Jurkat, Clone E6-1 (cell line): ENCODE data around the gene CLCA1. TPM values are rescaled to one million over a fixed set of nuclear protein-coding genes. Genes with fewer than 3 reads are reported as not detected.

ENCODE experiments used
- DNase-seq: peaks from one replicate; pipeline ENCODE4 v3.0.0-alpha.2; 2011; ENCODE audit warnings: low read depth, low spot score
- H3K4me3 ChIP-seq: 2 replicates; pipeline ENCODE4 v1.5.1; 2011; ENCODE audit warnings: mild to moderate bottlenecking, low read length, control low read depth, moderate library complexity
- polyA plus RNA-seq: library from polyadenylated mRNA; unstranded; fragments of >200 nt; gene quantifications from one replicate; pipeline ENCODE4 v1.2.1, GENCODE V29; 2012; ENCODE audit warnings: missing spikeins; ENCODE audit not compliant: insufficient read length, insufficient read depth

The CLCA1 gene, protein sequence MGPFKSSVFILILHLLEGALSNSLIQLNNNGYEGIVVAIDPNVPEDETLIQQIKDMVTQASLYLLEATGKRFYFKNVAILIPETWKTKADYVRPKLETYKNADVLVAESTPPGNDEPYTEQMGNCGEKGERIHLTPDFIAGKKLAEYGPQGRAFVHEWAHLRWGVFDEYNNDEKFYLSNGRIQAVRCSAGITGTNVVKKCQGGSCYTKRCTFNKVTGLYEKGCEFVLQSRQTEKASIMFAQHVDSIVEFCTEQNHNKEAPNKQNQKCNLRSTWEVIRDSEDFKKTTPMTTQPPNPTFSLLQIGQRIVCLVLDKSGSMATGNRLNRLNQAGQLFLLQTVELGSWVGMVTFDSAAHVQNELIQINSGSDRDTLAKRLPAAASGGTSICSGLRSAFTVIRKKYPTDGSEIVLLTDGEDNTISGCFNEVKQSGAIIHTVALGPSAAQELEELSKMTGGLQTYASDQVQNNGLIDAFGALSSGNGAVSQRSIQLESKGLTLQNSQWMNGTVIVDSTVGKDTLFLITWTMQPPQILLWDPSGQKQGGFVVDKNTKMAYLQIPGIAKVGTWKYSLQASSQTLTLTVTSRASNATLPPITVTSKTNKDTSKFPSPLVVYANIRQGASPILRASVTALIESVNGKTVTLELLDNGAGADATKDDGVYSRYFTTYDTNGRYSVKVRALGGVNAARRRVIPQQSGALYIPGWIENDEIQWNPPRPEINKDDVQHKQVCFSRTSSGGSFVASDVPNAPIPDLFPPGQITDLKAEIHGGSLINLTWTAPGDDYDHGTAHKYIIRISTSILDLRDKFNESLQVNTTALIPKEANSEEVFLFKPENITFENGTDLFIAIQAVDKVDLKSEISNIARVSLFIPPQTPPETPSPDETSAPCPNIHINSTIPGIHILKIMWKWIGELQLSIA
- polyA plus RNA-seq = not detected

DNA sequence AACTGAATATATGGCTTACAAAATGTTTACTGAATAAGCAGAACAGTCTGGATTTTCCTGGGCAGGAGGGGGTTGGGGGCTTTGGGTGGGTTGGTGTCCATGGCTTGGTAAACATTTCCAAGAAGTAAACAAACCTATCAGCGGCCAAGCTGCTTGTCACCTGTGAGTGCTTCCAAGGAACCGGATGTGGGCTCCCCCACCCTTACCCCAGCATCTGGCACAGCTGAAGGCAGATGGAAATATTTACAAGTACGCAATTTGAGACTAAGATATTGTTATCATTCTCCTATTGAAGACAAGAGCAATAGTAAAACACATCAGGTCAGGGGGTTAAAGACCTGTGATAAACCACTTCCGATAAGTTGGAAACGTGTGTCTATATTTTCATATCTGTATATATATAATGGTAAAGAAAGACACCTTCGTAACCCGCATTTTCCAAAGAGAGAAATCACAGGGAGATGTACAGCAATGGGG, at the start of gene CLCA1:
CLCA1 (plus strand) TSS at position 427 of the 477 bp plus-strand sequence; CDS start at position 472, 45 bp downstream.
- DNase-seq = peak; percentile 58
- no peak within 1 kb of the TSS for H3K4me3 ChIP-seq

DNA sequence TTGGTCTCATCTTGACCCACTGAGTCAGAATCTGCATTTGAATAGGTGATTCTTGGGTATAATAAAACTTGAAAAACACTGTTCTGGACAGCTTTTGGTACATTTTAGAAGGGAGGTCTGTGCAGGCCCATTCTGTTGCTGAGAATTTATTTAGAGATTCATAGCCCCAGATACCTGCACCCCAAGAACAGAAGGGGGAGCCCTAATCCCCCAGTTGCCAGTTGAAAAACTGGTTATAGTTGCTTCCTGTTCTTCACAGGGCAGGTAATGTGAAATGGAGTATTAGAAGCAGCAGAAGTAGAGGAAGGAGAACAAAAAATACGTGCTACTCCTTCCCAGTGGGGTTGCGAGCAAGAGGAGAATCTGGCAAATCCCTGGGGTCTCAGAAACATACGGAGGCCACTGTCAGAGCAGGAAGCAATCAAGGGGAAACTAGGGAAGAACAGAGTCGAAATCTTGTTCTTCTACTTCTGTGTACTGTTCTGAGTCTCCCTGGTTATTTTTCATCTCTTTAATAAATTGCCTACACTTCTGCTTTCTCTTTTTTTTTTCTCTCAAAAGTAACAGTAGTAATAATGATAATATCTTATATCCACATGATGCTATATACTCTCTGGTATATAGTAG, 49.3 kb upstream of the CLCA1 start:
- H3K4me3 ChIP-seq = no peak overlapping the region
- DNase-seq = peak; percentile 36

DNA sequence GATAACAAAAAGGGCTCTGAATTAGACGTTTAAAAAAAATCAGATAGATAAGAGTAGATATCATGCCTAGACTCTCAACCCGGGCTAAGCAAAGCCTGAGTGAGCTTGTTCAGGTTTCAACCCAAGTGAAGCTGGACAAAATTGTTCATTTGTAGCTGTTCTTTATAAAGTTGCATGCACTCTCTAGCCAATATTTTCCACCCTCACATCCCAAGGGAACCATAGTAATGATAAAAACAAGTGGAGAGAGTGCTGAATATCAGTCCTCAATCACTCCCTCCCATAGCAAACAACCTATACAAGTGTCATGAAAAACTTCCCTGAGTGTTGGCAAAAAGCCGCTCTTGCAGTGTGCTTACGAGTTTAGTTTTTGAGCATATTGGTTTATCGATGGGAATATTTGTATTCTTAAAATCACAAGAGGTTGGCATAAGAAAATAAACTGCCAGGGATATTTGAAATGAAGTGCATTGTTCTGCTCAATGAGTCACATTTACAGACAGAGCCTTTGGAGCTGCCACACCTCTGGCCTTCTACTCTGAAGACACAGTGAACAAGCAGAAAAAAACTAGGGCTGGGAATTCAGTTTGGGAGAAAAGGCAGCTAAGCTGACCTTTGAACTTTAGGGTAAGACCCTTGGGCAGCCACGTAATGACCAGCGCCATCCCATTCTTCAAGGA, 47.0 kb upstream of the CLCA1 start:
- no peak for DNase-seq
- no peak overlapping the region for H3K4me3 ChIP-seq

DNA sequence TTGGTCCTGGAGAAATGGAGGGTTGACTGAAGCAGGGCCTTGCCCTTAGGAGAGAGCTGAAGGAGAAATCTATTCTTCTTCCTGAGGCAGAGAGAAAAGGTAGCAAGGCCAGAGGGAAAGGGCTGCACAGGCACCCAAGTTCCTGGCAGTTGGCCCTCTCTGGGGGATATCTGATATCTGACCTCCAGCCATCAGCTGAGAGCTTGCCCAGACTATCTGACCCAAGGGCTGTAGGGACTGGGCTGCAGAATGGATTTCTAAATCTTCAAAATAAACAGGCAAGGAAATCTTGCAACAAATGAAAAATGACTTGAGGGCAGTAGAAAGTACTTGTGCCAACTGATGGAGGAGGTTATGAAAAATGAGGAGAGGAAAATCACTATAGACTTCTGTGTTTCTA, 45.3 kb upstream of the CLCA1 start:
- H3K4me3 ChIP-seq = no peak overlapping the region
- no peak for DNase-seq

DNA sequence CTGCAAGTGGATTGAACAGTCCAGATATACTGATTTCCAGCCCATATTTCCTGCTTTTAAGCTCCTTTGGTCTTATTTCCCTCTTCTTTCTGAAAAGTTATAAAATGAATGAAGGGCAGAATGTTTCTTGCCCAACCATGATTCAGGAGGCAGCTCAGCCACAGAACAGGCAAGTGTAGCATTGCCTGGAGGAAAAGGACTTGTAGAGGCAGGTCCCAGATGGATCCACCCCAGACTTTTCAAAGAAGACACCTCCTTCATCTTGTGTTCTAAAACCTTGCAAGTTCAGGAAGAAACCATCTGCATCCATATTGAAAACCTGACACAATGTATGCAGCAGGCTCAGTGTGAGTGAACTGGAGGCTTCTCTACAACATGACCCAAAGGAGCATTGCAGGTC, 44.9 kb upstream of the CLCA1 start, which contains the start of gene CLCA2:
CLCA2 (plus strand) TSS at position 299 of the 400 bp plus-strand sequence; CDS start at position 376, 77 bp downstream.
- DNase-seq = no peak
- H3K4me3 ChIP-seq = no peak within 1 kb of the TSS

DNA sequence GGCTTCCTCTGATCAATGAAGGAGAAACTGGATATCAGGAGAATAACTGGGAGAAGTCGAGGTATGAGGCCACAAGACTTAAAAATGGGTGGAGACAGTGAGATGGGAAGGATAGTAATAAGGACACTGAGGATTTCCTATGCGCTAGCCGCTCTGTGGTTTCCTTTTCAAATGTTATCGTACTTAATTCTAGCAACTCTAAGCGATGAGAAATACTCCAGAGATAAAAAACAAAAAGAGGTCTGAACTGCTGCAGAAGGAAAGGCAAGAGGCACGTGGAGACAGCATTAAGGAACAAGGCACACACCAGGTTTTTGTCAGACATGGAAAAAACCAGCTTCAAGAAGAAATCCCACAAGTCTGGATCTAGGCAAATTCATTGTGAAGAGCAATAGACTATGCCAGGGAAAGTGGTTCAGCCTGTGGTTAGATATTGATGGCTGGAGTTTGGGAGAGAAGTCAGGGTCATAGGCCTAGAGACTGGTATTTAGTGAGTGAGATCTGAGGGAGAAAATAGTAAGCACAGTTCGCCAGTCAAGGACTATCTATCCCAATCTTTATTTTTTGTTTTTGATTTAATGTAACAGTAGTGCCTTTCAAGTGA, 39.5 kb upstream of the CLCA1 start:
- DNase-seq = no peak

DNA sequence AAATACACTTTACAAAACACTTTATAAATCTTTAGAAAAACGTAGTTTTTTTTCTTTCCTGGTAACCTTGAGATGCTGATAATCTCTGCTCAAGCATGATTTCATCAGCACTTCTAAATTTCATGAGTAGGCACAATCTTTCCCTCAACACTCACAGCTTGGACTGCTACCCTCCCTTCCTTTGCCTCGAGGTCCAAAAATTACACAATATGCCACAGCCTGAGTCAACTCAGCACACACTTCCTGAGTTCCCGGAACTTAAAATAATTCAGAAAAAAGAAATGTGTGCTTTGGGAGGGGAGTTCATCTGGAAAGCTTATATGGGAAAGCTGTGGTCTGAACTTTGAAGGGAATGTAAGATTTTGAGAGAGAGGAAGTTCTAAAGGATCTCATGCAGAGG, 38.9 kb upstream of the CLCA1 start:
- no peak for DNase-seq
- H3K4me3 ChIP-seq = no peak overlapping the region

More for the DNA sequence above, 39.5 kb upstream of the CLCA1 start:
- no peak overlapping the region for H3K4me3 ChIP-seq

DNA sequence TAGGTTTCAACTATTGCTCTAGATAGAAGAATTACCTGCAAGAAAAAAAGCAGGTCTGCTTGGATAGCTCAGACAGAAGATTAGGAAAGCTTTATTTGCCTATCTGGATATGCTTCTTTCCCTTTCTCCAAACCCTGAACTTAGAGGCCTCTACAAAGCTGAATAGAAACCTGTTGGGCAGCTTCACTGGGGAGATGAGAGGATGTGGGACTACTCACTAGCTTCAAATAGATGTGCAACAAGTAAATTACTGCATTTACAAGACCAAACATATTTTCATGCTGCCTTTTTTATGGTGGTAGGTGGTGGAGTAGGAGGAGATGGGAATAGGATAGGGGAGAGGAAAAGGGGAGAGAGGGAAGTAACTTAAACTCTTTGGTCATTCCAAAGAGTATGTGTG, 38.4 kb upstream of the CLCA1 start:
- H3K4me3 ChIP-seq = no peak overlapping the region
- no peak for DNase-seq

DNA sequence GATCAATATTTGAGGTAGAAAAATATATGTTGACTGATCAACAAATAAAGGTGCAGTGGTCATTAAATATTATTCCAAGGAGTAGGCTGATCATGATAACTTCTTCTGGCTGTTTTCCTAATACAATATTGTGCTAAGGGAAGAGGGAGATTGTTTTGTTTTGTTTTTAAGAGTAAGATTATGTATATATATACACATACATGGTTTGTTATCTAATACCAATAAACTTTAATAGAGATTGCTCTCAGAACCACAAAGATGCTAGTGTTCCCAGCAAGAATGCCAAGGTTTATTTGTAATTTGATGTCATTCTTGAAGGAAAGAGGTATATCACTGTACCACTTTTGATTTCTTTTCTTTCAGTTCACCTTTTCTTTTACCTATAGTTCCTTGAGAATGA, 34.7 kb upstream of the CLCA1 start:
- H3K4me3 ChIP-seq = no peak overlapping the region
- no peak for DNase-seq

DNA sequence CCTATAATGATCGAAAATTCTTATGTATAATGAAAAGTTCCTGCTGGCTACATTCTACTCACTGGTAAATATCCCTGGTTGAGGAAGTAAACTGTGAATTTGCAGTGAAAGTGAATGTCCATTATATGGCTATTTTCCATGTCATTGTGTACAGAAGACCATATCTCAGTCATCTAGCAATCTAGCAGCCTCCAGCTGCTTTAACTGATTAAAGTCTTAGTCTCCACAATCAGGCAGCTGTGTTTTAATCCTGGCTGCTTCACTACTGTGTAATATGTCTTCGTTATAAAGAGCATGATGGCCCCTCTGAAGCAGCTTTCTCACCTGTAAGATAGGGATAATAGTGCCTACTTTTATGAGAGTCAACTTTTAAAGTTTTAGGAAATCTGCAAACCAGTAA, 33.4 kb upstream of the CLCA1 start:
- no peak for DNase-seq

DNA sequence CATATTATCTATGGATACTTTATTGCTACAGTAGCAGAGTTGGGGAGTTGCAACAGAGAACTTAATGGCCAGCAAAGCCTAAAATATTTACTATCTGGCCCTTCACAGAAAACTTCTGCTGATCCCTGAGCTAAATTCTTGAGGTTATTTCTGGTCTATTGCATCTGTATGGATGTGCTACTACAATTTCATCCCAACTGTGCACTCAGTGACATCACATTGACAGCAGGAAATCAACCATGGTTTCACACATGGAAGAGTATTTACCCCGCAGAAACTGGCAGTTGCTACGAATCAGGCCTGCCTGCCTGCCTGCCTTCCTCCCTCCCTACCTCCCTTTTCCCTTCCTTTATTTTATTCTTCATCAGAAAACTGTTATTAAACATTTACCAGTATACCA, 32.7 kb upstream of the CLCA1 start:
- DNase-seq = no peak
- no peak overlapping the region for H3K4me3 ChIP-seq

More for the DNA sequence above, 33.4 kb upstream of the CLCA1 start:
- H3K4me3 ChIP-seq = no peak overlapping the region

DNA sequence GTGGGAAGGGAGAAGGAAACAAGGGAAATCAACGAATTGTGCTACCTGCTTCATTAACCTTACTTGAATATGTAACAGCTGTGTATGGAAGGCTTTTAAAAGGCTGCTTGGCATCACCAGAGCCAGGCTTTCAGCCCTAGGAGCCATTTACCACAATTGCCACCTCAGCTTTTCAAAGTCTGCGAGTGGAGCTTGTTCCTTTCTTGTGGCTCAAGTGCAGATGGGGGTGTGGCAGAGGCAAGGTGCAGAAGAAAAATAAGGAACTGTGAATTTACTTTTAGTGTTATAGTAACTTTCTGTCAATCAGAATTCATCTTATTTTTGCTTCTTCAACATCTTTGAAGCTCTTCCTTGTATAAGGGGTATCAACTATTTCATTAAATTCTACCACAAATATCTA, 27.1 kb upstream of the CLCA1 start:
- peak; percentile 92 for DNase-seq
- no peak overlapping the region for H3K4me3 ChIP-seq

DNA sequence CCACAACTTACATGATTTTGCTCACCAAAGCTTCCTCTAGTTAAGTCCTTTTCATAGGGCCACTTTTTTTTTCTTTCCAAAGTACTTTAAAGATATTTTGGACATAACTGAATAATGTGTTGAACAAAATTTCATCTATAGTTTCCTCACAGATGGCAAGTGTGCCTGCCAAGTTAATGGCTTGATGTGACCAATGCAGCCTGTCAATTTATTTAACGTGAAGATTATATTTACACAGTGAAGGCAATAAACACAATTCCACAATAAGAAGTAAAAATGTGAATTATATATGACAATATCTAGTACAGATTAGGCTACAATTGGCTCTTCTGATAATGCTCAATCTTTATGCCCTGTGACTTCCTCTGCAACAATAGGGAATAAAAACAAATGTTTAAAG, 26.7 kb upstream of the CLCA1 start:
- DNase-seq = no peak

DNA sequence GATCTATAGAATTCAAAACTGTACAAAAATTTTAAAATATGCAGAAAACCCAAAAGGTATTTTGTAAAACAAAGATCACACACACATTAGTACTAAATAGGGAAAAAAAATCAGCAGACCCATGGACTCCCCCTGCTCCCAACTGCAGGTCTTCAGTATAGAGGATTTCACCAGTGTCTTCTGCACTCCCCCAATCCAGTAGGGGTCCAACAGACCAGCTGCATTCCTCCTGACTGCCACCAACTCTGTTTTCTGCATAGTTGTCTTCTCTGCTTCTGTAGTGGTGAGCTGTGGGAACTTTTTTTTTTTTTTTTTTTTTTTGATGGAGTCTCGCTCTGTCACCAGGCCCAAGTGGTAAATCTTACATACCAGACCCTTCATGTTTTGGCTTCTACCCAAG, 22.8 kb upstream of the CLCA1 start:
- no peak overlapping the region for H3K4me3 ChIP-seq
- DNase-seq = peak; percentile 33

More for the DNA sequence above, 26.7 kb upstream of the CLCA1 start:
- no peak overlapping the region for H3K4me3 ChIP-seq

DNA sequence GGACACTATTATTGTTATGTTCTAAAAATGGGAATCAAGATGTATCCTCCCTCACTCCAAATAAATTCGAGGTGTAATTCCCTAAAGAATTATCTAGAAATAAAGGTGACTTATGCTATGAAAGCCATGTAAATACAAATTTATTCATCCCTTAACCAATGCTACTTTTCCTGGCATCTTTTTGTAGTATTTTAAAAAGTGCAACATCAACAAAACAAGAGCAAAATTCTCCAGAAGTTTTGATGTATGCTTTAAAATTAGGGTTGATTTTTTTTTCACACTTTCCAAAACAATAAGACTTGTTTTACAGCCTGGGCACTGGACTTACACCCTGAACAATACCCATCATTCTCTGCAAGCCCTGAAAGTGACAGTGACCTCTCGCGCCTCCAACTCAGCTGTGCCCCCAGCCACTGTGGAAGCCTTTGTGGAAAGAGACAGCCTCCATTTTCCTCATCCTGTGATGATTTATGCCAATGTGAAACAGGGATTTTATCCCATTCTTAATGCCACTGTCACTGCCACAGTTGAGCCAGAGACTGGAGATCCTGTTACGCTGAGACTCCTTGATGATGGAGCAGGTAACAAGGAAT, 21.4 kb upstream of the CLCA1 start:
- DNase-seq = no peak
- H3K4me3 ChIP-seq = no peak overlapping the region

DNA sequence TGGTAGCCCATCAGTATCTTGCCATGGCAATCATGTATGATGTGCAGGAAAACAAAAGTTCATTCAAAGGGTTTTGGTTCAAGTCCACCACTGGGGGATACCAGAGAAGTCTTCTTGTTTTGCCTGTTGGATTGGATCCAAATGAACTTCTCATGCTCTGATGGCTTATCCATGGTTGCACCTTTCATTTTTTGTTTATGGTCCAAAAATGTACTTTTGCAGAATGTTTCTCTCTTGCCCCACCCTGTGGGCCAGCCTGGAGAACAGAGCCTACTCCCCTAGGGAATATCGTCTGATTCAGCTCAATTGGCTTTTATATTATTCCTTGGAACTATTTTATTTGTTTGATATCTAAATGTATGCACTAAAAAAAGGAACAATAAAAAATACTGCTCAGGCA, 20.1 kb upstream of the CLCA1 start:
- DNase-seq = no peak
- no peak overlapping the region for H3K4me3 ChIP-seq

DNA sequence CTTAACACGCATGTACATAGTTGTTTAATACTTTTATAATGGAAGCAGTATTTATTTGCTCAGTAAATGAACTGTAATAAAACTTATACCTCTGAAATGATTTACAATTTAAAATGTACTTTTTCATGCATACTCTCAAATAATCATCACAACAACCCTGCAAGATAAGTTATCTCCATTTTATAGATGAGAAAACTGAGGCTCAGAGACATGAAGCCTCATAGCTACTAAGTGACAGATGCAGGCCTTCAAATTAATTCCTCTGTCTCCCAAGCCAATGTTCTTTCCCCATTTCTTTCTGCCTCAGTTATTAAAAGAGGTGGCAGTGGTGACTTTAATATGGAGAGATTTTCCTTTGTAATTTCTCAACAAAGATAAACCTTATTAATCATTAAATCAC, 19.6 kb upstream of the CLCA1 start:
- no peak for DNase-seq
- no peak overlapping the region for H3K4me3 ChIP-seq

DNA sequence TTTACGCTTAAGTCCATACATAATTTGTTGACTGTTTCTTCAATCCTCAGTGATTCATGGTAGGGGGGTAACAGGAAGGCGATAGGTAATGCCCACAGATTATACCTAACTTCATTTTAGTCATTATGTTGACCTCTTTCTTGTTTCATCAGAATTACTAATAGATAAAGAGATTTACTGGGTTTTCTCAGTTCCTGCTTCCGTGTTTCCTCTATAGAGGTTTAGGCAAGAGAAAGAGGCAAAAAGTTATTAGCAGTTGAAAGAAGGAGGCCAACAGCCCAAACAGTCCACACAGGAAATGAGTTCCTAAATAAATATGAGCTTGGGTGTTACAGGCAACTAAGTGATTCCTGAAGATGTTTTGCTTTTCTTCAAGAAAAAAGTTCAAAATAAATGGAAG, 17.9 kb upstream of the CLCA1 start:
- DNase-seq = no peak
- H3K4me3 ChIP-seq = no peak overlapping the region
